Endothelial cell of coronary artery (primary cell): ENCODE measurements around the gene NTMT2. TPM values are rescaled to one million over a fixed set of nuclear protein-coding genes. Genes with fewer than 3 reads are reported as not detected.

Experiments used
- total RNA-seq: library from RNA; depleted of rRNA; stranded (reverse); fragments of >200 nt; gene quantifications from 2 replicates; pipeline ENCODE4 v1.2.3, GENCODE V29; 2014

The NTMT2 gene
- total RNA-seq: not detected in 2 replicates

DNA sequence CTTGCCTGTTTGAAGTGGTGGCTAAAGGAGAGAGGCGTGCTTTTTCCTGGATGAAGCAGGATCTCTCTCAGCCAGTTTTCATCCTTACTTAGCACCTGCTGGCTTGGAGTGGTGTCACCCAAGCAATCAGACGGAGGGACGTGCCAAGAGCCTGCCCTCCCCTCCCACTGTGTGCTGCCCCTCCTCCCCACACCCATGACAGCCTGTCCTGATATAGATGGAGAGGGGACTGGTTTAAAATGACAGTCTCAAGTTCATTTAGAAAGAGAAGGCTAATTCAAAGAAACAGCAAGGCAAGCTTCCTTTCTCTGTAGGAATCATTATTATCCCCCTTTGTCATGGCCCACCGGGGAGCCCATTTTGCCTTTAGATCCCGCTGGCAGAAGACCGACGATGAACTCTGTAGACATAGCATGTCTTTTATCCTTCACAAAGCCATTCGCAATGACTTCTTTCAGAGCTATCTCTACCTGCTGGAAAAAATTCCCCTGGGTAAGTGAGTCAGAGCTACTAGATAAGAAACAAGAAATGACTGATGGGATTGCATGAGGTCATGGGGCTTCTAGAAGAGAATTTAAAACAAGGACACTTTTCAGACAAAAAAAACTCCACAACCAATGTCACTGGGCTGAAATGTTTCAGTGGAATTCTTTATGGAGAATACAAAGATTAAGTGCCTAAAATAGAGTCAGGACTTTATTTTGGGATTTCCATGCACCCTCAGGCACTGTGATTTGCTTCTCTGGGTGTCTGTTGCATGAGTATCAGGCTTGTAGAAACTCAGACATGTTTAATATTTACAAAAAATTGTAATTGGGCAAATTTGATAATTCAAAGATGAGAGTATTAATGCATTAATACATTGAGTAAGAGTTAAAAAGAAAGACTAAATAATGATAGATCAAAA, at the start of gene NTMT2:
TSS of gene NTMT2 (plus strand) at position 190 of the 907 bp plus-strand sequence. CDS start at position 339, 149 bp downstream.

Other genes starting within 250 kb of the NTMT2 start
- 14.7 and 17.1 TPM in 2 replicates for gene KIFAP3, start 71.3 kb upstream of the NTMT2 start, total RNA-seq